GM19328 (cell line): ENCODE data around the gene MIOS.

Experiments
- ATAC-seq: cut with Tn5 transposase; IDR thresholded peaks from one replicate; pipeline ENCODE4 v1.9.1; 2021; ENCODE audit warnings: mild to moderate bottlenecking, moderate library complexity; ENCODE audit not compliant: unreplicated experiment

Gene MIOS

DNA sequence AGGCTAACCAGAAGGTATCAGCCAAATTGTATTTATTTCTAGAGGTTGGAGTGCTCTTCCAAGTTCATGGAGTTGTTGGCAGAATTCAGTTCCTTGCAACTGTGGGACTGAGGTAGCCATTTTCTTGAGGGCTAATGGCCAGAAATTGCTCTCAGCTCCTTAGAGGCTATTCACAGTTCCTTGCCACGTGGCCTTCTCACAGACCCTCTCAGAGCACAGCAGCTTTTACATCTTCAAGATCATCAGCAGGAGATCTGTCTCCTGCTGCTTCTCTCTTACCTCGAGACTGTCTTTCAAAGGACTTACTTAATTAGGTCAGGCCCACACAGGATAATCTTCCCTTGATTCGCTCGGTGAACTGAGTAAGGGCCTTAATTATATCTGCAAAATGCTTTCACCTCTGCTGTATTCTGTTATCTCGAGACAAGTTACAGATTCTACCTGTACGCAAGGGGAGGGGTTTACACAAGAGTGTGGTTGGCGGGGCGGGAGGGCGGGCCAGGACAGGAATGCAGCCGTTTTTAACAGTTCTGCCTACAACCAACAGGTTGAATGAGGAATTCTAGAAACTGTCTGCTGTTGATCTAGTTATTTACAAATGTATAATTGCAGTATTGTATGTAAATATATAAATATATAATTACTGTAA lies 15.0 kb downstream of the MIOS start:
- ATAC-seq, result no peak

DNA sequence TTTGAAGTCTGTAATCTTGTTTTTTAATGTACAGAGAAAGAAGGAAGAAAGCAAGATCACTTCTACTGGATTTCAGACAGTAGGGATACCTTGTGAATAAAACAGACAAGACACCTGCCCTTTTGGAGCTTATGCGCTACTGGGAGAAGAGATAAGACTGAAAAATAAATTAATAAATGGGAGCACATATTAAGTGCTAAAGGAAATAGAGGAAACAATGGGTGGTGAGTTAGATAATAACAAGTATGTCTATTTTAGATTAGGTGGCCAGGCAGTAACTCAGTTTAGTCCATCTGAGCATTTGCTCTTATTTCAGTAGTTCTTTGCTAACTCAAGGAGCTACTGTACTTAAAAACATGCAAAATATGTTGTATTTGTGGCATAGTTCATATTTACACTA lies 15.9 kb downstream of the MIOS start:
- no peak for ATAC-seq

DNA sequence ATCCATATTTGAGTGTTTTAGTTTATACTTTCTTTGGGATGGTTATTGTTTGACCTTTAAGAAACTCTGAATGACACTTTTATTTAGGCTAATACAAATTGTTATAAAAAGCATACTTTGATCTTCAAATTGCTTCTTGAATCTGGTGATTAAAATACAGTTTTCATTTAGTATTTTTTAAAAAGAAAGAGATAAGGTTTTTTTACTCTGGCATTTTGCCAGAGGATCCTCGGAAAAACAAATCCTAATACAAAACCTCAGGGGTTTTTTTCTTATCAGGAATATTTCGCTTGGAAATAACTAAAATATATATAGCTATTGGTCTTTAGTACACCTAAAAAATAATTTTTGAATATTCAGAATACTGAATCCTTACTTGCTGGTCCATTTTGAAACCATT lies 17.0 kb downstream of the MIOS start:
- ATAC-seq, result no peak

DNA sequence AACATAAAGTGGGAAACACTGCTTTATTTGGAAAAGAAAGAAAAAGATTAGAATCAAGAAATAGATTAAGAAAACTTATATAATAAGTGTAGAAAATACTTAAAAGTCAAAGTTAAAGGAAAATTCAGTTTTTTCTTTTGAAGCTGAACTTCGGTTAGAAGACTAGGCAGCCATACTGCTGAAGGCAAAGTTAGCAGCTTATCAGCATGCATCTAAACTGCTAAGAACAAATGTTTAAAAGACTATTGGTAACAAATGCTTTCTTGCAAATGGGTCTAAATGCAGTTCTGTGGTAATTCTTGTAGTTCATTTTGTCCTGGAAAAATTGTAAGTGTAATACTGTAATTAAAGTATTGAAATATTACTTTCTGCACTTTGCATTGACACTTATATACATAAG lies 18.0 kb downstream of the MIOS start:
- no peak for ATAC-seq

DNA sequence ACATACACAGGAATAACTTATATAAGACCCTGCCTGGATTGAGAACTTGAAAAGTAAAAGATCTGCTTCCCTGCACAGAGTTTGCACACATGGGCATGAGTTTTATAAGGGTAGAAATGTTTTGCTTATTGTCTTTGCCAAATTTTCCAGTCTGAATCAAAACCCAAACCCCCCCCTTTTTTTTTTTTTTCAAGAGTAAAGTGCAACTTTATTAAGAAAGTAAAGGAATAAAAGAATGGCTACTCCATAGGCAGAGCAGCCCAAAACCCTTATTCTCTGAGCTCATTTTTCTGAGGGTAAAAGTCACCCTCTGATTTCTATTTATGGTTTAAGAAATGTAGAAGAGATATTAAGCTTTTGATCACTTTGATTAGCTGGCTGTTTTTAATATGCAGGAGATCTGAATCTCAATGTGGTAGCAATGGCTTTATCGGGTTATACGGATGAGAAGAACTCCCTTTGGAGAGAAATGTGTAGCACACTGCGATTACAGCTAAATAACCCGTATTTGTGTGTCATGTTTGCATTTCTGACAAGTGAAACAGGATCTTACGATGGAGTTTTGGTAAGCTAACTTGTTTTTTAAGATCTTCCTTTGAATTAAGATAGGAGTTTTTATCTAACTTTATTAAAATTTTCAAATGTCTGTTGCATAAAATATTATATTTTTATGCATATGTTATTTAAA lies 18.7 kb downstream of the MIOS start:
- ATAC-seq, result no peak

DNA sequence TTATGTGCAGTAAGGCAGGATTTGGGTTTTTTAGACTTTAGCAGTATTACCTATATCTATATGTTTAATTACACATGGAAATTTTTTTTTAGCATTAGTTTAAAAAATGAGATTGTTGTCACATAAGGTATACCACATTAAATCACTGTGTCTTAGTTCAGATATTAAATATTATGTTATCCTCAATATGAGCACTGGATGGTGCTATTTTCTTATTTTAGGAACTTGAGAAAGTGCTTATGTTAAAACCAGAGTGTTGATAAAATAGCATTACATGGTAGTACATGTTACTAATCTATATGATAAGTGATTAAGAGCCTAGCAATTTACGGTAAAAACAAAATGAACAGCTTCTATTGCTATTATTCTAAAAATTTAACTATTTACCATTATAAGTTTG lies 28.8 kb downstream of the MIOS start:
- ATAC-seq, result no peak

DNA sequence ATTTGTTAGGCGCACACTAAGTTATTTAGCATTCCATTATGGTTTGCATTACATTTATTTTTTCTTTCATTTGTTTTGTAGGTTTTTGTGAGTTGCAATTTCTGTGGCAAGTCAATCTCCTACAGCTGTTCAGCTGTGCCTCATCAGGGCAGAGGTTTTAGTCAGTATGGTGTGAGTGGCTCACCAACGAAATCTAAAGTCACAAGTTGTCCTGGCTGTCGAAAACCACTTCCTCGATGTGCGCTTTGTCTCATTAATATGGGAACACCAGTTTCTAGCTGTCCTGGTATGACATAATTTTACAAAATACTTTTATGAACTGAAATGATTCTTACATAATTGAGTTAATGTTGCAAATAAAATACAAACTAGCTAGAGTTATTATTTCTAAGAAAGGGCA lies 29.5 kb downstream of the MIOS start:
- ATAC-seq, result no peak

DNA sequence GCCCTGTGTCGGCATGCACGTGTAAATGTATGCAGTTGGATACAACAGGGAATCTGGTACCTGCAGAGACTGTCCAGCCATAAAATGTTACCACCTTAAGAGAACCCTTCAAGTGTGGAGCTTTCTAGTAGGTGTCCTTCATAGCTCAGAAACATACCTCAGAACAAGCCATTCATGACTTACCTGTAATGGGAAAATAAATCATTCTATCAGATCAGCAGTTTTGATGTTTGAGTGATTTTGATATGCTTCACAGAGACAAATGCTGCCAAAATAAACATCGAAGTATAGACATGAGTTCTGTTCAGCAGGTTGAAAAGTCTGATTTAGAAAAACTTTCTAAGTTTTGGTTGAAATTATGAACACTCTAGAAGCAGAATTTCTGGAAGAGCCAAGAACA lies 40.3 kb downstream of the MIOS start:
- no peak for ATAC-seq

DNA sequence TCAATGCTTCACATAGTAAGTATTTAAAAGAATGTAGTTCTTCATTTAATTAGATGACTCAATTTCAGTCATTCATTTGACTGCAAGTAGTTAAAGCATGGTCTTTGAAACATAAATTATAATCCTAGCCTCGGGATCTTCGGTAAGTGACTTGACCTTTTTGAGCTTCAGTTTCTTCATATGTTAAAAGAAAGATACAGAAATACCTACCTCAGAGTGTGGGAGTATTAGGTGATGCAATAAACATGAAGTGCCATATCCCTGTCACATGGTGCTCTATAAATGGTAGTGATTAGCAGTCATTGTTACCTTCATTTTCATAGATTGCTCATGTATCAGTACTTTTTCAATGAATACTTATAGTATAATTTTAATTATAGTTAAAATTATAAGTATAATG lies 42.6 kb downstream of the MIOS start:
- ATAC-seq, result no peak

DNA sequence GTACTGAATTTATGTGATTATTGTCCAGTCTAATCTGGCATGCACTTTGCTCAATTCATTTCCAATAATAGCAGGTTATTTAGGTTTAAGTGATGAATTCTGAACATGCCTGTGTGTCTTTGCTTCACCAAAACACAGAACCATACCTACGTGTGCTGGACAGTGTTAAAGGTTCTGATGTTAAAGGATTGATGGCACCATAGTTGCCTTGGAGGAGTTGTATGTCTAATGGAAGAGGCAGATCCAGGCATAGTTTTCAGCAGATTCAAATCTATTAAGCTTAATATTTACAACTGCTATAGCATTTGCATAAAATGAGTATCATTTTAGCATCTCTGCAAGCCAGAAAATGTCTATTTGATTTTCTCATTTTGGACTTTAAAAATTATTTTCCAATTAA lies 45.8 kb downstream of the MIOS start:
- no peak for ATAC-seq

DNA sequence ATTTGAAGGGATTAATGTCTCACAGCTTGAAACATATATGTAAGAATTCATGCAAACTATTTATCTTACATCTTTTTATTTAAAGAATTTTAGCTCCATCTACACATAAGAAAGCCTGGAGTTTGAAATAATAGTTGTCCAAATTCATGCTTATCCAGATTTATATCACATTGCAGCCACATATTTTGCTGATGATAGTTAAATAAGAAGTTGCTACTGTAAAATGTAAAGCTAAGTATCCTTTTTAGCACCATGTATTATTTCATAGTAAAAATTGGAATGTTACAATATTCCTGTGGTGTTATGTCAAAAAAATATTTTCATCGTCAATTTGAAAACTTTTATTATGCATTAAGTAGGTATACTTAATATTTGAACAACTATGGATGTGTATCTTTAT lies 46.5 kb downstream of the MIOS start:
- no peak for ATAC-seq

DNA sequence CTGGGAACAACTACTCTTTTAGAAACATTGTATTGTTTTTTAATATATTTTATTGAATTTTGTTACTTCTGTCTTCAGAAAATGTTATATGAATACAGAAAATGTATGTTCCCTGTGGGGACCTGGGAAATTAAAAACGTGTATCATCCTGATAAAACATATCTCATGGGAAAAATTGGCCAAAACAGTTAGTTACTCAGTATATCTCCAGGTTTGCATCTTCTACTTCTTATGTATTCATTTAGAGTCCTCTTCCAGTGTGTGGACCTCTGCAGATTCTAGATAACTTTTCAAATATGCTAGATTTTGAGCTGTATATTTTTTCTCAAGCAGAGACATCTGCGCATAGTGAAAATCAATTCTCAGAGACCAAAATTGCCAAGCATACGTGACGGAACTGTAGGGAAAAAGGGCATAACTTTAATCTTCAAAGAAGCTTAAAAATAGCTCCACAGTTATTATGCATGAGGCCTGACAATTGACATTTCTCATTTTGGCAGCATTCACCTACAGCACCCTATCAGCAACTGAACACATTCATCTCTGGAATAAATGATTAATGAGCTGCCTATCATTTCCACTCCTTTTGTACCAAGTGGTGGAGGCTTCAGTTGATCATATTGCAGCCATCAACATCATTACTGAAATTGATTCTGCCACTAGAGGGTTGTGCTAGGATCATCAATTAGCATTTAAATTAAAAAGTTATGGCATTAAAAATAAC lies 47.5 kb downstream of the MIOS start:
- ATAC-seq, result no peak

DNA sequence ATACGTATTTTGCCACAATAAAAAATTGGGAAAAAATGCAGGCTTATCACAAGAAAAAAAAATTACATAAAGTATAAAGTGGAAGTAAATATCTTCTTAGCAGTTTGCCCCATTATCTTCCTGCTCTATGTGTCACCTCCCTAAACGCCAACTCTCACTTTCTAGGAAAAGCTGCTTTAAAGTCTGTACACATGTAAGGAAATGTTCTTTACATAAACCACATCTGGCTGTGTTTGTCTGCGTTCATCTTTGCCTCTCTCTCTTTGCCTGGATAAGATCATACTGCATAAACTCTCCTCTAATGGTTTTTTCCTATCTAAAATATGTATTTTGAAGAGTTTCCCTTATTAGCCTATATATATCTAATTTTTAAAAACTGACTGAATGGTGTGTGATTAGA lies 50.9 kb downstream of the MIOS start:
- ATAC-seq, result no peak

DNA sequence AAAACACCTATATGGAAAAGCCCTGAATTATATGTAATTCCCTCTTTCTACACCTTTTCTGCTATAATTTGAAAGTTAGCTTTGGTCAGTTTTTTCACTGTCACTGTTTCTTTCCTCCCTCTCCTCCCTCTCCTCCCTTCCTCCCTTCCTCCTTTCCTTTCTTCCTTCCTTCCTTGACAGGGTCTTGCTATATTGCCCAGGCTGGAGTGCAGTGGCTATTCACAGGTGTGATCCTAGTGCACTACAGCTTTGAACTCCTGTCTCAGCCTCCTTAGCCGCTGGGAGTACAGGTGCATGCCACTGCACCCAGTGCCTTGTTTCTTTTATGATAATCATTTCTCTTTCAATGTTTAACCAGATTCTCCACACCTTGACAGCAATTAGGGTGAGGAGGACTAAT lies 51.7 kb downstream of the MIOS start:
- ATAC-seq, result no peak

DNA sequence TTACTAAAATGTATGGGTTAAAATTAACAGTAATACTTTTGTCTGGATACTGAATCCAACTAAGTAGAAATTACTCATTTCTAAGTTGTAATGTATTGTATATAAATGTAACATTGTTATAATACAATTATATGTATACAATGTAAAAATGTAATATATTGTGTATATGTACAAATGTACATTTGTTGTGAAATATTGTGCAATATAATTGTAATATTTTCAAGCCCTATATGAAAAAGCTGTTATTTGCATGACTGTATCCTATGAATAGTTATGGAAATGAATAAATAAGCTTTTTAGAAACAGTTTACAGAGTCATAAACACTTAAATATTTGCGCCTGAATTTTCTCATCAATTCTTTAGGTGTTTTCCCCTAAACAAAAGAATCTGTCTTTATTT lies 53.6 kb downstream of the MIOS start:
- ATAC-seq, result no peak

DNA sequence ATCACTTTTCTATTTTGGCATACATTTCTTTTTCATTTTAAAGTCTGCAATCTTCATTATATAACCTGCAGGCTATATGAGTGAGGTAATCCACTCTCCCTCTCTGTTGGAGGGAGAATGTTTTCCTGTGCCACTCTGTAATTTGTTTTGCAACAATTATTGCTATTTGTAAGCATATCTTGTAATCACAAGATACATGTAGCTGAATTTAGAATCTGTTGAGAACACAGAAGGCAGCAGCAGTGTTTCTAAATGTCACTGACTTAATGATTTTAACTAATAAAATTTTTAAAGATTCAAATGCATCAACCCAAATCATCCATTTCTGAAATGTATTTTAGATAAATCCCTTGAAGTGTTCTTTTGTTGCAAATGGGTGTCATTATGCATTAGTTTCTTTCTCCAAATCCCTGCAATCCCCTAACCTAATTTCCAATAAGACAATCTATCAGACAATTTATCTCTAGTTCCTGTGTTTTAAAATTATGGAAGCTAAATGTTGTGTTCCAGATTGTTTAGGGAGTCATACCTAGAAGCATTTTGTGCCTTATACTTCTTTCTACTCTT lies 54.0 kb downstream of the MIOS start:
- no peak for ATAC-seq

DNA sequence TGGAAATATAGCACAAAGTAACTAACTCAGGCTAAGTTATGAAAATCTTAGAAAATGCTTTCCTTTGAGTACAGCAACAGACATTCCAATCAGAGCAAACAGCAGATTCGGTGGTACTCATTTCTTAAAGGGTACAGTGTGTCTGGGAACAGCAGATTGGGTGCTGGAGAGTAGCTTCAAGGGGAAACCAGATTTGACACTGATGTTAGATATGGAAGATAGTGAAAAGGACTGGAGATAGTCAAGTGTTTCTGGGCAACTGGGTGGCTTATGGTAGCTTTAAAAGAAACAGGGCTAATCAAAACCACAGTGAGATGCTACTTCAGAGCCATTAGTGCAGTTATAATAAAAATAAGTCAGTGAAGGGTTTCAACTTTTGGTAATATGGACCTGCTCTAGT lies 61.8 kb downstream of the MIOS start:
- no peak for ATAC-seq

DNA sequence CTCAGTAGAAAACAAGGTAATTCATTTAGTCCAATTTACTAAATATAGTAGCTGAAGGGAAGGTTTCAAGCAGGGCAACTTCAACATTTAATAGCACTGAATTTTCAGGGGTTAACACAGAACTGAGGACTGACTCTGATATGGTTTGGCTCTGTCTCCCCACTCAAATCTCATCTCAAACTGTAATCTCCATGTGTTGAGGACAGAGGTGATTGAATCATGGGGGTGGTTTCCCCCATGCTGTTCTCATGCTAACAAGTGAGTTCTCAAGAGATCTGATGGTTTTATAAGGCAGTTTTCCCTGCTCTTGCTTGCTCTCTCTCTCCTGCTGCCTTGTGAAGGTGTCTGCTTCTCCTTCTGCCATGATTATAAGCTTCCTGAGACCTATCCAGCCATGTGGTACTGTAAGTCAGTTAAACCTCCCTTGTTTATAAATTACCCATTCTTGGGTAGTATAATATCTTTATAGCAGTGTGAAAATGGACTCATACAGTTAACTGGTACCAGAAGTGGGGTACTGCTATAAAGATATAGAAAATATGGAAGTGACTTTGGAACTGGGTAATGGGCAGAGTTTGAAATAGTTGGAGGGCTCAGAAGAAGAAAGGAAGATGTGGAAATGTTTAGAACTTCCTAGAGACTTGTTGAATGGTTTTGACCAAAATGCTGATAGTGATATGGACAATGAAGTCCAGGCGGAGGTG lies 64.1 kb downstream of the MIOS start:
- ATAC-seq, result no peak

DNA sequence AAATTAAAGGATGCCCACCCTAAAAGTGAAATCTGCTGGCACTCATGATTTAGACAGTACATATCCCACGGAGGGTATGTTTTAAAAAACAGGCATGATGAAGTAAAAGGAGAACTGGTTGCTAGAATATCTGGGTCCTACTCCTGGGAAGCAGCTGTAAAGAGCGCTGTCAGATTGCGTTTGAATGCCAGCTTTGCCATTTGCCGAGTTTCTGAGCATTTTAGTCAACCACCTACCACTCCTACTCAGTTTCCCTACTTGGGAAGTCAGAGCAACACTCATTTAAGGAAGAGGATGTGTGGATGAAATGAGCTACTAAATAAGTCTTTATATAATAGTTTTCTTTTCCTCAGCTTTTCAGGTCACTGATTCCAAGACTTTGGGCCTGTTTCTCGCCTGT lies 72.7 kb downstream of the MIOS start:
- ATAC-seq, result no peak

DNA sequence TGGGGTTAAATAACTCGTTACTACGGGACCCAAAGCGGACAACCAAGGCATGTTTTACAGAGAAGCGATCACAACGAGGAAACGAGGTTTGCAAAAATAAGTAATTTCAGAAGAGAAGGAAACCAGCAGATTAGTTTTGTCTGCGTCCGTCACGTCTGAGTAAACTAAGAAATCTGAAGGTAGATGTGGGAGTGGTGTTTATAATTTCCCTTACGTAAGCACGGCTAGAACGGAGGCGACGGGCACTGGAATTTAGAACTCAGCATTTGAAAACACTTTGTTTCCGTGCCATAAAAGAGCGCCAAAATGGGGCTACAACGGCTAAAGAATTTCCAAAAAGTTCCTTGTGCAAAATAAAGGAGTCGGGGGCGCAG lies 73.2 kb downstream of the MIOS start:
- ATAC-seq, result no peak
